ENCODE results near the gene SEC14L1. TPM values are rescaled to one million over a fixed set of nuclear protein-coding genes. Genes with fewer than 3 reads are reported as not detected.
"Not testable (repeated sequence)": the region's sequence is repeated elsewhere in the genome, so short reads cannot be mapped to it uniquely, and the experiment has no call there.

The SEC14L1 gene
- total and polyA plus RNA-seq, 2 donors, result 13.5 to 28.7 TPM

DNA sequence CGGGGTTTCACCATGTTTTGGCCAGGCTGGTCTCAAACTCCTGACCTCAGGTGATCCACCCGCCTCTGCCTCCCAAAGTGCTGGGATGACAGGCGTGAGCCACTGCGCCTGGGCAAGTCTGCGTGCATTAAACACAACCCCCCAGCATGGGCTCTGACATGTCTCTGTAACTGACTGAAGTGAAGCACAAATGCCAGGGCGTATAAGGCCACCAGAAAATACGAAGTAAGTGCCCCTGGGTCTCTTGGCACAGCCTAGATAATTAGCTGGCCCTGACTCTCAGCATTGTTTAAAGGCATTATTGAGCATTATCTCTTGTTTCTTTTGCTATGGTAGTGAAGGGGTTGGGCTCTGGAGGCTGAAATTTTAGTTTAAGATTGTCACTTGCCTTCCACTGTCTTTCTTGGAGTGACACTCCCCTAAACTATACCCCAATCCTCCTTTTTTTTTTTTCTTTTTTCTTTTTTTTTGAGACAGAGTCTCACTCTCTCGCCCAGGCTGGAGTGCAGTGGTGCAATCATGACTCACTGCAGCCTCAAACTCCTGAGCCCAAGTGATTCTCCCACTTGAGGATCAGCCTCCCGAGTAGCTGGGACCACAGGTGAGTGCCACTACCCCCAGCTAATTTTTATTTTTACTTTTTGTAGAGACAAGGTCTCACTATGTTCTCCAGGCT, 8.2 kb upstream of the SEC14L1 start:
- H3K4me1 ChIP-seq (ENCODE audit: control insufficient read depth in 2 of 2, insufficient read depth in 2 of 2, low read length in 2 of 2), result peaks cover 3 to 17% of the 10 kb centered on the region in 2 donors
- no peak overlapping the region for H3K27ac ChIP-seq (ENCODE audit: low read depth in 1 of 2, low read length in 1 of 2)

DNA sequence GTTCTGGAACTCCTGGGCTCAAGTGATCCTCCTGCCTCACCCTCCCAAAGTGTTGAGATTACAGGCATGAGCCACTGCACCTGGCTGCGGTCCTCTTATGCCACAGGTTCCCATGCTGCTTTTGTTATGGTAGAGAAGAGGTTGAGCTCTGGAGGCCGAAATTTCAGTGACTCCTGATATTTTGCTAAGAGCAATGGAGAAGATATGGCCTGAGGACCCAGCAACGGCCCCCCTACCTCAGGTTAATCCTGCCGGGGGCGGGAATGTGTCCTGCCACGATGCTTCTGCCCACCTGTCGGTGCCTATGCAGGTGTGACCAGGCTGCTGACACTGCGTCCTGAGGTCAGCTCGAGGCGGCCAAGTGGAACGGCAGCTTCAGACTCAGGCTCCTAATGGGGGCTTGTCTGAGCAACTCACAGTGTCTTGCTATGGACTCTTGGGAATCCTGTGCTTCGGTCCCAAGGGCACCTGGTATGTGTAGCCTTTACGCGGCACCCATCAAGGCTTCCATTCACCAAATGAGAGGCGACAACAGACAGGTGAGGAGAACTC, 7.6 kb upstream of the SEC14L1 start:
- H3K4me1 ChIP-seq (ENCODE audit: control insufficient read depth in 2 of 2, insufficient read depth in 2 of 2, low read length in 2 of 2), result peaks cover 0 to 11% of the 10 kb centered on the region in 2 donors
- H3K27me3 ChIP-seq (ENCODE audit: control insufficient read depth in 2 of 2, insufficient read depth in 1 of 2, low read length in 1 of 2), result no peaks in the 10 kb centered on the region
- no peak overlapping the region for H3K4me3 ChIP-seq (ENCODE audit: low read length in 2 of 2)
- peaks cover 0 to 12% of the 10 kb centered on the region in 2 donors for H3K9me3 ChIP-seq (ENCODE audit: control insufficient read depth in 2 of 2, insufficient read depth in 1 of 2, low read length in 1 of 2)
- DNase-seq (ENCODE audit: low read depth in 6 of 9, low spot score in 9 of 9), result no peak
- no peaks in the 10 kb centered on the region for H3K36me3 ChIP-seq (ENCODE audit: control insufficient read depth in 2 of 2, insufficient read depth in 2 of 2, low read length in 1 of 2)
- no peak overlapping the region for H3K27ac ChIP-seq (ENCODE audit: low read depth in 1 of 2, low read length in 1 of 2)
- 95% methylated on average over 15 of the region's 15 CpGs for WGBS

More for the DNA sequence above, 8.2 kb upstream of the SEC14L1 start:
- 96% methylated on average over 9 of the region's 9 CpGs for WGBS
- no peak for DNase-seq (ENCODE audit: low read depth in 6 of 9, low spot score in 9 of 9)
- no peaks in the 10 kb centered on the region for H3K27me3 ChIP-seq (ENCODE audit: control insufficient read depth in 2 of 2, insufficient read depth in 1 of 2, low read length in 1 of 2)
- H3K4me3 ChIP-seq (ENCODE audit: low read length in 2 of 2), result no peak overlapping the region
- no peaks in the 10 kb centered on the region for H3K36me3 ChIP-seq (ENCODE audit: control insufficient read depth in 2 of 2, insufficient read depth in 2 of 2, low read length in 1 of 2)
- H3K9me3 ChIP-seq (ENCODE audit: control insufficient read depth in 2 of 2, insufficient read depth in 1 of 2, low read length in 1 of 2), result peaks cover 0 to 7% of the 10 kb centered on the region in 2 donors

DNA sequence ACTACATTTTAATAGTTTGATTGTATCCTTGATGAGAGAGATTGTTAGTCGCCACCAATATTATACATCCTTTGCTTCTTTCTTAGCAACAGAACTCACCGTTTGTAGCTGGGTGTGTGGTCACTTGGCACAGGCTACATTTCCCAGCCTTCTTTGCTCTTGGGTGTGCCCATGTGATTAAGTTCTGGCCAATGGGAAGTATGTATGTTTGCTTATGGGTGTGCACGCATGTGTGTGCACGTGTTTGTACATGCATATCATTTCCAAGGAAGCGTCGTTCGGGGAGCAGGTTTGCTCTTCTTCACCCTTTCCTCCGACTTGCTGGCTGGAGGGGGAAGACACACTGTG, 4.4 kb upstream of the SEC14L1 start:
- Histone ChIP-seq H3K36me3 (ENCODE audit: control insufficient read depth in 2 of 2, insufficient read depth in 2 of 2, low read length in 1 of 2) (no peaks in the 10 kb centered on the region), H3K9me3 (ENCODE audit: control insufficient read depth in 2 of 2, insufficient read depth in 1 of 2, low read length in 1 of 2) (peaks cover 0 to 20% of the 10 kb centered on the region in 2 donors), H3K4me1 (ENCODE audit: control insufficient read depth in 2 of 2, insufficient read depth in 2 of 2, low read length in 2 of 2) (peaks cover 4 to 12% of the 10 kb centered on the region in 2 donors), H3K4me3 (ENCODE audit: low read length in 2 of 2) (no peak overlapping the region), H3K27ac (ENCODE audit: low read depth in 1 of 2, low read length in 1 of 2) (no peak overlapping the region), H3K27me3 (ENCODE audit: control insufficient read depth in 2 of 2, insufficient read depth in 1 of 2, low read length in 1 of 2) (no peaks in the 10 kb centered on the region)
- DNase-seq (ENCODE audit: low read depth in 6 of 9, low spot score in 9 of 9), result no peak
- WGBS, result 94% methylated on average over 8 of the region's 8 CpGs

DNA sequence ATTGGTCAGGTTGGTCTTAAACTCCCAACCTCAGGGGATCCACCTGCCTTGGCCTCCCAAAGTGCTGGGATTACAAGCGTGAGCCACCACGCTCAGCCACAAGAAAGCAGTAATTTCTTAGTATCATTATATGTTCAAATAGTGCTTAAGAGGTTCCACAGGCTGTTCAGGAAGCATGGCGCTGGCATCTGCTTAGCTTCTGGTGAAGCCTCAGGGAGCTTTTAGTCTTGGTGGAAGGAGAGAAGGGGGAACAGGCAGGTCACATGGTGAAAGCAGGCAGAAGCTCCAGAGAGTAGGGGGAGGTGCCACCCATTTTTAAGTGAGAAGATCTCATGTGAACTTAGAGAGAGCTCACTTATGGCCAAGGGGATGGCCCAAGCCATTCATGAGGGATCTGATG, 3.7 kb upstream of the SEC14L1 start:
- WGBS, result 99% methylated on average over 3 of the region's 3 CpGs
- Histone ChIP-seq H3K27ac (ENCODE audit: low read depth in 1 of 2, low read length in 1 of 2) (no peak overlapping the region), H3K4me1 (ENCODE audit: control insufficient read depth in 2 of 2, insufficient read depth in 2 of 2, low read length in 2 of 2) (peaks cover 10 to 19% of the 10 kb centered on the region in 2 donors), H3K4me3 (ENCODE audit: low read length in 2 of 2) (no peak overlapping the region), H3K36me3 (ENCODE audit: control insufficient read depth in 2 of 2, insufficient read depth in 2 of 2, low read length in 1 of 2) (no peaks in the 10 kb centered on the region), H3K27me3 (ENCODE audit: control insufficient read depth in 2 of 2, insufficient read depth in 1 of 2, low read length in 1 of 2) (no peaks in the 10 kb centered on the region), H3K9me3 (ENCODE audit: control insufficient read depth in 2 of 2, insufficient read depth in 1 of 2, low read length in 1 of 2) (peaks cover 0 to 20% of the 10 kb centered on the region in 2 donors)
- no peak for DNase-seq (ENCODE audit: low read depth in 6 of 9, low spot score in 9 of 9)

DNA sequence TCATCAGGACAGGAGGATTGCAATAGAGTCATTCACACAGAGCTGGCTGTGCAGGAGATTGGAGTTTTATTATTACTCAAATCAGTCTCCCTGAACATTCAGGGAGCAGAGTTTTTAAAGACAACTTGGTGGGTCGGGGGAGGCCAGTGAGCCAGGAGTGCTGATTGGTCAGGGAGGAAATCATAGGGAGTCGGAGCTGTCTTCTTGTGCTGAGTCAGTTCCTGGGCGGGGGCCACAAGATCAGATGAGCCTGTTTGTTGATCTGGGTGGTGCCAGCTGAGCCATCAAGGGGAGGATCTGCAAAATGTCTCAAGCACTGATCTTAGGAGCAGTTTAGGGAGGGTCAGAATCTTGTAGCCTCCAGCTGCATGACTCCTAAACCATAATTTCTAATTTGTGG, 2.9 kb upstream of the SEC14L1 start:
- H3K4me3 ChIP-seq (ENCODE audit: low read length in 2 of 2); H3K27ac ChIP-seq (ENCODE audit: low read depth in 1 of 2, low read length in 1 of 2); DNase-seq (ENCODE audit: low read depth in 6 of 9, low spot score in 9 of 9); H3K27me3 ChIP-seq (ENCODE audit: control insufficient read depth in 2 of 2, insufficient read depth in 1 of 2, low read length in 1 of 2); H3K36me3 ChIP-seq (ENCODE audit: control insufficient read depth in 2 of 2, insufficient read depth in 2 of 2, low read length in 1 of 2): not testable (repeated sequence)
- 83% methylated on average over 3 of the region's 3 CpGs for WGBS
- Histone ChIP-seq H3K9me3 (ENCODE audit: control insufficient read depth in 2 of 2, insufficient read depth in 1 of 2, low read length in 1 of 2) (peaks cover 0 to 20% of the 10 kb centered on the region in 2 donors), H3K4me1 (ENCODE audit: control insufficient read depth in 2 of 2, insufficient read depth in 2 of 2, low read length in 2 of 2) (peaks cover 13 to 19% of the 10 kb centered on the region in 2 donors)

- Histone ChIP-seq H3K4me3 (ENCODE audit: low read length in 2 of 2) (peak overlapping the region; percentile 61 to 97), H3K36me3 (ENCODE audit: control insufficient read depth in 2 of 2, insufficient read depth in 2 of 2, low read length in 1 of 2) (peaks cover 3 to 9% of the 10 kb centered on the region in 2 donors), H3K9me3 (ENCODE audit: control insufficient read depth in 2 of 2, insufficient read depth in 1 of 2, low read length in 1 of 2) (peaks cover 0 to 20% of the 10 kb centered on the region in 2 donors), H3K27ac (ENCODE audit: low read depth in 1 of 2, low read length in 1 of 2) (peak overlapping the region; percentile 78 to 95), H3K4me1 (ENCODE audit: control insufficient read depth in 2 of 2, insufficient read depth in 2 of 2, low read length in 2 of 2) (peaks cover 13 to 32% of the 10 kb centered on the region in 2 donors), H3K27me3 (ENCODE audit: control insufficient read depth in 2 of 2, insufficient read depth in 1 of 2, low read length in 1 of 2) (no peaks in the 10 kb centered on the region)
- peak; percentile 73 to 100 (median 97) for DNase-seq (ENCODE audit: low read depth in 6 of 9, low spot score in 9 of 9)
- 1% methylated on average over 67 of the region's 67 CpGs for WGBS
Observed at GRCh38 chr17:77140166-77140877, 447 bp upstream of the SEC14L1 start.

GRCh38 chr17:77141846-77142449, 1.2 kb downstream of the SEC14L1 start:
- DNase-seq (ENCODE audit: low read depth in 6 of 9, low spot score in 9 of 9), result no peak
- H3K27me3 ChIP-seq (ENCODE audit: control insufficient read depth in 2 of 2, insufficient read depth in 1 of 2, low read length in 1 of 2), result no peaks in the 10 kb centered on the region
- 75% methylated on average over 9 of the region's 9 CpGs for WGBS
- H3K4me3 ChIP-seq (ENCODE audit: low read length in 2 of 2), result peak overlapping the region; percentile 66 to 97
- H3K9me3 ChIP-seq (ENCODE audit: control insufficient read depth in 2 of 2, insufficient read depth in 1 of 2, low read length in 1 of 2), result peaks cover 0 to 18% of the 10 kb centered on the region in 2 donors
- H3K36me3 ChIP-seq (ENCODE audit: control insufficient read depth in 2 of 2, insufficient read depth in 2 of 2, low read length in 1 of 2), result peaks cover 6 to 19% of the 10 kb centered on the region in 2 donors
- peaks cover 13 to 38% of the 10 kb centered on the region in 2 donors for H3K4me1 ChIP-seq (ENCODE audit: control insufficient read depth in 2 of 2, insufficient read depth in 2 of 2, low read length in 2 of 2)
- H3K27ac ChIP-seq (ENCODE audit: low read depth in 1 of 2, low read length in 1 of 2), result peak overlapping the region in 1 of 2 donors; percentile 56

DNA sequence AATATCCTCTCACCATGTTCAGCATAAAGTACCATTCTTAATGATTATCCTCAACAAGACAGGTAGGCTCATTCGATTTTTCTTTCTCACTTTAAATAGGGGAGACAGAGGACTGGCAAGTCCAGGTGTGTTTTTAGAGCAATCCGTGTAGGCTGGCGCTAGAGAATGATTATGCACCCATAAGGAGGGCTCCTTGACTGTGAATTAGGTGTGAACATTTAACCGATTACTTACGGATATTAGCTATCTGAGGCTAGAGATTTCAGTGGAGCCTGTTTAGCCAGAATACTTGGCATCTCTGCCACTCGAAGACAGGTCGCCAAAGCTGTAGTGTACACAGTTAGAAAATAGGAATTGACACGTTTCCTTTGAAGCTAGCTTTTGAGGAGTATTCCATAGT, 1.9 kb downstream of the SEC14L1 start:
- Histone ChIP-seq H3K27me3 (ENCODE audit: control insufficient read depth in 2 of 2, insufficient read depth in 1 of 2, low read length in 1 of 2) (no peaks in the 10 kb centered on the region), H3K36me3 (ENCODE audit: control insufficient read depth in 2 of 2, insufficient read depth in 2 of 2, low read length in 1 of 2) (peaks cover 6 to 25% of the 10 kb centered on the region in 2 donors), H3K27ac (ENCODE audit: low read depth in 1 of 2, low read length in 1 of 2) (no peak overlapping the region), H3K4me1 (ENCODE audit: control insufficient read depth in 2 of 2, insufficient read depth in 2 of 2, low read length in 2 of 2) (peaks cover 13 to 38% of the 10 kb centered on the region in 2 donors), H3K9me3 (ENCODE audit: control insufficient read depth in 2 of 2, insufficient read depth in 1 of 2, low read length in 1 of 2) (peaks cover 0 to 13% of the 10 kb centered on the region in 2 donors), H3K4me3 (ENCODE audit: low read length in 2 of 2) (no peak overlapping the region)
- WGBS, result 94% methylated on average over 8 of the region's 8 CpGs
- DNase-seq (ENCODE audit: low read depth in 6 of 9, low spot score in 9 of 9), result no peak

GRCh38 chr17:77143306-77143705, 2.5 kb downstream of the SEC14L1 start:
- WGBS, result 10% methylated on average over 1 of the region's 1 CpG
- Histone ChIP-seq H3K27ac (ENCODE audit: low read depth in 1 of 2, low read length in 1 of 2) (no peak overlapping the region), H3K27me3 (ENCODE audit: control insufficient read depth in 2 of 2, insufficient read depth in 1 of 2, low read length in 1 of 2) (no peaks in the 10 kb centered on the region), H3K36me3 (ENCODE audit: control insufficient read depth in 2 of 2, insufficient read depth in 2 of 2, low read length in 1 of 2) (peaks cover 12 to 28% of the 10 kb centered on the region in 2 donors), H3K4me3 (ENCODE audit: low read length in 2 of 2) (no peak overlapping the region), H3K9me3 (ENCODE audit: control insufficient read depth in 2 of 2, insufficient read depth in 1 of 2, low read length in 1 of 2) (peaks cover 0 to 9% of the 10 kb centered on the region in 2 donors), H3K4me1 (ENCODE audit: control insufficient read depth in 2 of 2, insufficient read depth in 2 of 2, low read length in 2 of 2) (peaks cover 13 to 38% of the 10 kb centered on the region in 2 donors)
- no peak for DNase-seq (ENCODE audit: low read depth in 6 of 9, low spot score in 9 of 9)

Measured in thymus (tissue), 11 donors.